Measurements from ENCODE around the gene PDGFRB. TPM values are rescaled to one million over a fixed set of nuclear protein-coding genes. Genes with fewer than 3 reads are reported as not detected.

PDGFRB gene
- total RNA-seq, 1 experiment from 2014 or later, result not detected

DNA sequence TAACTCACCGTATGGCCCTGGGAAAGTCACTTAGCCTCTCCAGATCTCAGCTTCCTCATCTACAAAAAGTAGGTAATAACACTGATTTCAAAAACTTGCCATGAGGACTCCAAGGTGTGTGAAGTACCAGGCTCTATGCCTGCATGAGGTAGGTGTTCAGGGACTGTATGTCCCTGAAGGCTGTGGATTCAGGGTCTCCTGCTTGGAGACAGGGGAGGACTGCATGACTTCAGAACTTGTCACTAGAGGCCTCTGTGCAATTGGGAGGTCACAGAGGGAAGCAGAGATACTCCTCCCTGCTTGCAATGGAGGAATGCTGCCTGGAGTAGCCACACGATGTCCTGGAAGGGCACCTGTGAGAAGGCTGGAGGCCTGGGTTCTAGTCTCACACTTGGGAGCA lies 2.2 kb downstream of the PDGFRB start:
- ChIA-PET CTCF (no interaction called here), POLR2A (ENCODE audit: unreplicated experiment) (no interaction called here)
- Histone ChIP-seq H3K27me3 (ENCODE audit: insufficient read depth, low read depth) (peaks cover 9% of the 10 kb centered on the region; the same call in 1 of the 2 replicates), H3K4me3 (no peak overlapping the region), H3K4me2 (no peak overlapping the region), H3K36me3 (ENCODE audit: low read depth) (no peaks in the 10 kb centered on the region), H3F3A (ENCODE audit: insufficient read depth, low read depth) (no peaks in the 10 kb centered on the region), H3K9me2 (ENCODE audit: insufficient read depth) (no peaks in the 10 kb centered on the region), H3K27ac (no peak overlapping the region), H3K9me3 (ENCODE audit: insufficient read depth, low read depth) (no peaks in the 10 kb centered on the region), H4K20me1 (ENCODE audit: insufficient read depth) (no peaks in the 10 kb centered on the region), H3K79me2 (ENCODE audit: low read depth) (no peaks in the 10 kb centered on the region), H3K4me1 (replicated peaks; ENCODE audit: insufficient read depth) (no peaks in the 10 kb centered on the region), H2AFZ (no peak overlapping the region)
- no peak for DNase-seq
- no TSS peak for BruUV-seq (replicated peaks)
- no peak for TF ChIP-seq EZH2 (IDR thresholded peaks at IDR 0.05; ENCODE audit: low read depth)
- TF ChIP-seq, protein P1, sequence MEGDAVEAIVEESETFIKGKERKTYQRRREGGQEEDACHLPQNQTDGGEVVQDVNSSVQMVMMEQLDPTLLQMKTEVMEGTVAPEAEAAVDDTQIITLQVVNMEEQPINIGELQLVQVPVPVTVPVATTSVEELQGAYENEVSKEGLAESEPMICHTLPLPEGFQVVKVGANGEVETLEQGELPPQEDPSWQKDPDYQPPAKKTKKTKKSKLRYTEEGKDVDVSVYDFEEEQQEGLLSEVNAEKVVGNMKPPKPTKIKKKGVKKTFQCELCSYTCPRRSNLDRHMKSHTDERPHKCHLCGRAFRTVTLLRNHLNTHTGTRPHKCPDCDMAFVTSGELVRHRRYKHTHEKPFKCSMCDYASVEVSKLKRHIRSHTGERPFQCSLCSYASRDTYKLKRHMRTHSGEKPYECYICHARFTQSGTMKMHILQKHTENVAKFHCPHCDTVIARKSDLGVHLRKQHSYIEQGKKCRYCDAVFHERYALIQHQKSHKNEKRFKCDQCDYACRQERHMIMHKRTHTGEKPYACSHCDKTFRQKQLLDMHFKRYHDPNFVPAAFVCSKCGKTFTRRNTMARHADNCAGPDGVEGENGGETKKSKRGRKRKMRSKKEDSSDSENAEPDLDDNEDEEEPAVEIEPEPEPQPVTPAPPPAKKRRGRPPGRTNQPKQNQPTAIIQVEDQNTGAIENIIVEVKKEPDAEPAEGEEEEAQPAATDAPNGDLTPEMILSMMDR (conservative IDR thresholded peaks at IDR 0.05), result no peak
- intact Hi-C loops (cut with micrococcal nuclease; ENCODE audit: unreplicated experiment), result no loop called here

DNA sequence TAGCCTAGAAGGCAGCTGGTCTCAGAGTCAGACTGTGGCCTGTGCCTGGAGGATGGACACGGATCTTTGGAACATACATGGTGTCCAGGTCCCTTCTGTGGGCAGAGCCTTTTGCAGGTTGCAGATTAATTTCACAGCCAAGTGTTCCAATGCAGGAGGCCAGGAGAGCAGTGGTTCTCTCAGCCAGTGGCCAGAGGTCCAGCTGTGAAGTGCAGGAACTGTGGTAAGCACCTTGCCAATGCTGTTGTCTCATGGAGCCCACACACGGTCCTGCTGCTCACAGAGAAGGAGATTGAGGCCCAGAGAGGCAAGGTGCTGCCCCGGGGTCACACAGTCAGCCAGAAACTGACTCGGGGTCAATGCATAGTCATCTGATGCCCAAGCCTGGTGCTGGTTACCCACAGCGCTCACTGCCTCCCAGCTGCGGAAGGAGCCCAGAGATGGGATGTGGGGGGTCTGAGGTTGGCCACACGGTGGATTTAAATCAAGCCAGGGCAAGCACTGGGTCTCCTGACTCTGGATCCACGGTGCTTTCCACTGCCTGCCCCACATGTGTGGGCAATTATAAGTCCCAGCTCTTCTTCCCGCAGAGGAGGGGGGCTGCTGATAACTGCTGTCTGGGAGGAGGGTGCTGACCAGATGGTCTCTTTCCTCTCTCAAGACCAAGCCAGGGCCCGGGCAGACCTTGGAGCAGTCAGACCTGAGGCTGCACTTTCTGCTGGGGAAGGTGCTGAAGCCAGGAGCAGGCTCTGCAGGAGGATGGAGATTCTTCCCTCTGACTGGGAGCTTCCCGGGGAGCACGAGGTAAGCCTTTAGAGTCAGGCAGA lies 2.8 kb downstream of the PDGFRB start:
- POLR2A ChIA-PET (ENCODE audit: unreplicated experiment), result no interaction called here
- no peaks in the 10 kb centered on the region for H3F3A ChIP-seq (ENCODE audit: insufficient read depth, low read depth)
- intact Hi-C loops (cut with micrococcal nuclease; ENCODE audit: unreplicated experiment), result no loop called here
- H3K79me2 ChIP-seq (ENCODE audit: low read depth), result no peaks in the 10 kb centered on the region
- H3K4me1 ChIP-seq (replicated peaks; ENCODE audit: insufficient read depth), result no peaks in the 10 kb centered on the region
- no peak for DNase-seq
- CTCF ChIA-PET, result interaction anchor here (0.6 kb wide), 1 partner anchor 13 kb away, joined by 4 read pairs; no protein-coding TSS in a partner anchor
- H3K9me3 ChIP-seq (ENCODE audit: insufficient read depth, low read depth), result no peaks in the 10 kb centered on the region
- no peak for TF ChIP-seq EZH2 (IDR thresholded peaks at IDR 0.05; ENCODE audit: low read depth)
- TF ChIP-seq, protein P1 (conservative IDR thresholded peaks at IDR 0.05), result no peak
- no peak overlapping the region for H2AFZ ChIP-seq
- no peak overlapping the region for H3K27ac ChIP-seq
- BruUV-seq (replicated peaks), result no TSS peak
- no peak overlapping the region for H3K4me3 ChIP-seq
- H3K27me3 ChIP-seq (ENCODE audit: insufficient read depth, low read depth), result peaks cover 9% of the 10 kb centered on the region; the same call in 1 of the 2 replicates
- H3K9me2 ChIP-seq (ENCODE audit: insufficient read depth), result no peaks in the 10 kb centered on the region
- H3K4me2 ChIP-seq, result no peak overlapping the region
- H4K20me1 ChIP-seq (ENCODE audit: insufficient read depth), result no peaks in the 10 kb centered on the region
- H3K36me3 ChIP-seq (ENCODE audit: low read depth), result no peaks in the 10 kb centered on the region

DNA sequence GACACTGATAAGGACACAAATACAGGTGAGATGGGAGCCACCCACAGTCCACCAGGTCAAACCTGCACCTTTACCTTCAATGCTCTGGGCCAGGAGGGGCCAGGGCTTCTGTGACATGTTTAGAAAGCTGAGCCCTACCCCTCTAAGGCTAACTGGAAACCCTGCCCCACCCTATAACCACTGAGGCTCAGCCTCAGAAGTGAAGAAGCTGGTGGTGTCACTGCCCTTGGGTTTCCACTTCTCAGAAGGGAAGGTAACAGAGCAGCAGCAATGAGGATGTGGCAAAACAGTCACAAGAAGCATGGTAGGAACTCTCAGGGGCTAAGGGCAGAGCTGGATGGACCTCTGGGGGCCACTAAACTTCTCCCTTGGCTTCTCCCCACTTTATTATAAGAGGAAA lies 6.0 kb downstream of the PDGFRB start:
- Histone ChIP-seq H2AFZ (no peak overlapping the region), H3K4me3 (no peak overlapping the region), H3K79me2 (ENCODE audit: low read depth) (no peaks in the 10 kb centered on the region), H4K20me1 (ENCODE audit: insufficient read depth) (no peaks in the 10 kb centered on the region), H3K9me2 (ENCODE audit: insufficient read depth) (no peaks in the 10 kb centered on the region), H3K9me3 (ENCODE audit: insufficient read depth, low read depth) (no peaks in the 10 kb centered on the region), H3F3A (ENCODE audit: insufficient read depth, low read depth) (no peaks in the 10 kb centered on the region), H3K4me2 (no peak overlapping the region), H3K36me3 (ENCODE audit: low read depth) (no peaks in the 10 kb centered on the region), H3K27me3 (ENCODE audit: insufficient read depth, low read depth) (no peaks in the 10 kb centered on the region), H3K27ac (no peak overlapping the region), H3K4me1 (replicated peaks; ENCODE audit: insufficient read depth) (no peaks in the 10 kb centered on the region)
- TF ChIP-seq EZH2 (IDR thresholded peaks at IDR 0.05; ENCODE audit: low read depth), result no peak
- TF ChIP-seq, protein P1 (conservative IDR thresholded peaks at IDR 0.05), result no peak
- POLR2A ChIA-PET (ENCODE audit: unreplicated experiment), result no interaction called here
- BruUV-seq (replicated peaks), result no TSS peak
- CTCF ChIA-PET, result no interaction called here
- DNase-seq, result no peak
- intact Hi-C loops (cut with micrococcal nuclease; ENCODE audit: unreplicated experiment), result no loop called here

All from PC-9 (cell line).